GM21515 (cell line): ENCODE measurements around the gene ZNF691.
"Not testable (repeated sequence)": the region's sequence is repeated elsewhere in the genome, so short reads cannot be mapped to it uniquely, and the experiment has no call there.

Experiments used
- ATAC-seq: cut with Tn5 transposase; IDR thresholded peaks from one replicate; pipeline ENCODE4 v1.9.1; 2021; ENCODE audit not compliant: unreplicated experiment

ZNF691 gene

DNA sequence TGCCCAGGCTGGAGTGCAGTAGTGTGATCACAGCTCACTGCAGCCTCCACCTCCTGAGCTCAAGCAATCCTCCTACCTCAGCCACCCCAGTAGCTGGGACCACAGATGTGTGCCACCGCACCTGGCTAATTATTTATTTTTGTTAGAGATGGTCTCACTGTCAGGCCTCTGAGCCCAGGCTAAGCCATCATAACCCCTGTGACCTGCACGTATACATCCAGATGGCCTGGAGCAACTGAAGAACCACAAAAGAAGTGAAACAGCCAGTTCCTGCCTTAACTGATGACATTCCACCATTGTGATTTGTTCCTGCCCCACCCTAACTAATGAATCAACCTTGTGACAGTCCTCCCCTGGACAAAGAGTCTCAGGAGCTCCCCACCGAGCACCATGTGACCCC, 10.1 kb downstream of the ZNF691 start:
- ATAC-seq, result not testable (repeated sequence)

DNA sequence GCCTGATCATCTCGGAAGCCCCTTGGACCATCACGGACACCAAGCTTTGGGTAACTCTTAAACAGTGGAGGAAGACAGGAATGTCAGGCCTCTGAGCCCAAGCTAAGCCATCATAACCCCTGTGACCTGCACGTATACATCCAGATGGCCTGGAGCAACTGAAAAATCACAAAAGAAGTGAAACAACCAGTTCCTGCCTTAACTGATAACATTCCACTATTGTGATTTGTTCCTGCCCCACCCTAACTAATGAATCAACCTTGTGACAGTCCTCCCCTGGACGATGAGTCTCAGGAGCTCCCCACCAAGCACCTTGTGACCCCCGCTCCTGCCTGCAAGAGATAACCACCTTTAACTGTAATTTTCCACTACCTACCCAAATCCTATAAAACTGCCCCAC, 13.0 kb downstream of the ZNF691 start:
- not testable (repeated sequence) for ATAC-seq

DNA sequence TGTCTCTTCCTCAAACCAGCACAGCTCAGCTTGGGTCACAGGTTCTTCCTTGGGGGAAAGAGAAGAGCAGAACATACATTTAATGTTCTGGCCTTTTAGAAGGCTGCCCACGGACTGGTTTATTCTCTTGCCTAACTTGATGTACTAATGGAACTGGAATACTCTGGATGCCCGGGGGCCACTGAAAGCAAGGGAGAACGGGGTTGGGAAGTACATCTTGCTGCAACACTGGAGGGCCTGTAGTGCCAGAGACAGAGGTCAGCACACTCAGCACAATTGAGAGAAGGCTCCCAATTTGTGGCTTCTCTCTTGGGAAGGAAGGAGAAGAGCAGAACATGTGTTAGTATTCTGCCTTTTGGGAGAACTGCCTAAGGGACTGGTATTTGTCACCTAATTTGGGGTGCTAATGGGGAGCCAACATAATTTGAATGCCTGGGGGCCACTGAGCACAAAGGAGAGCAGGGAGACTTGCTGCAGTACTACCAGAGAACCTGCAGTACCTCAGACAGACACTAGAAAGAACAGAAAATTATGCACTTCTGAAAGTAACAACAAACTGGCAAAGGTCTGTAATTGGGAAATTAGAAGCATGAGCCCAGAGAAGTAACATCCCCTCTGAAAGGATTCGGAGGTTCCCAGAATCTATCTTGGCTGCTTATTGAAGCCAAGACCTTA, 14.1 kb downstream of the ZNF691 start:
- no peak for ATAC-seq

DNA sequence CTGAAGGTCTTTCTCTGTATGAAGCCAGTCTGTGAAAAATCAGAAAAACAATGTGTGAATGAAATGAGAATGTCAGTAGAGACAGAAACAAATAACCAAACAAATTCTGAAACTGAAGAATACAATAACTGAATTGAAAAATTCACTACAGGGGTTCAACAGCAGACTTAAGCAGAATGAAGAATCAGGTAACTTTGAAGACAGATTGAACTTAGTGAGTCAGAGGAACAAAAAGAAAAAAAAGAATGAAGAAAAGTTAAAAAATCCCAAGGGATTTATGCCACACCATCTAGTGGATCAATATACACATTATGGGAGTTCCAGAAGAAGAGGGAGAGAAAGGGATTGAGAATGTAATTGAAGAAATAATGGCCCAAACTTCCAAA, 14.6 kb downstream of the ZNF691 start:
- no peak for ATAC-seq

DNA sequence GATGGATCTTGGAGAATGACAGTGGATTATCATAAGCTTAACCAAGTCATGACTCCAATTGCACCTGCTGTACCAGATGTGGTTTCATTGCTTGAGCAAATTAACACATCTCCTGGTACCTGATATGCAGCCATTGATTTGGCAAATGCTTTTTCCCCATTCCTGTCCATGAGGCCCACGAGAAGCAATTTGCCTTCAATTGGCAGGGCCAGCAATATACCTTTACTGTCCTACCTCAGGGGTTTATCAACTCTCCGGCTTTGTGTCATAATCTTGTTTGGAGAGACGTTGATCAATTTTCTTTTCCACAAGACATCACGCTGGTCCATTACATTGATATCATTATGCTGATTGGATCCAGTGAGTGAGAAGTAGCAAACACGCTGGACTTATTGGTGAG, 20.1 kb downstream of the ZNF691 start:
- no peak for ATAC-seq

DNA sequence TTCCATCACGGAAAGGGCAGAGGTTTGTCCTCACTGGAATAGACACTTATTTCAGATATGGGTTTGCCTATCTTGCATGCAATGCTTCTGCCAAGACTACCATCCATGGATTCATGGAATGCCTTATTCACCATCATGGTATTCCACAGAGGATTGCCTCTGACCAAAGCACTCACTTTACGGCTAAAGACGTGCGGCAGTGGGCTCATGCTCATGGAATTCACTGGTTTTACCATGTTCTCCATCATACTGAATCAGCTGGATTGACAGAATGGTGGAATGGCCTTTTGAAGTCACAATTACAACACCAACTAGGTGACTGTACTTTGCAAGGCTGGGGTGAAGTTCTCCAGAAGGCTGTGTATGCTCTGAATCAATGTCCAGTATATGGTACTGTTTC, 22.1 kb downstream of the ZNF691 start:
- not testable (repeated sequence) for ATAC-seq

DNA sequence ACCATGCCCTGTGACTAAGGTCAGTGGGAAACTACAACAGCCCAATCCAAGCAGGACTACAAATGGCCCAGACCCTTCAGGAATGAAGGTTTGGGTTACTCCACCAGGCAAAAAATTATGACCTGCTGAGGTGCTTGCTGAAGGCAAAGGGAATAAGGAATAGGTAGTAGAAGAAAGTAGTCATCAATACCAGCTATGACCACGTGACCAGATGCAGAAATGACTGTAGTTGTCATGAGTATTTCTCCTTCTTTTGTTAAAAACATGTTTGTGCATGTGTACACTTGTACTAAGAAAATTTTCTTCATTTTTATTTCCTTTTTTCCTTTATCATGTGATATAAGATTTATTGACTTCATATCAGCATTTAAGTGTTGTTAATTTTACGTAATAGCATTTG, 22.8 kb downstream of the ZNF691 start:
- ATAC-seq, result not testable (repeated sequence)

DNA sequence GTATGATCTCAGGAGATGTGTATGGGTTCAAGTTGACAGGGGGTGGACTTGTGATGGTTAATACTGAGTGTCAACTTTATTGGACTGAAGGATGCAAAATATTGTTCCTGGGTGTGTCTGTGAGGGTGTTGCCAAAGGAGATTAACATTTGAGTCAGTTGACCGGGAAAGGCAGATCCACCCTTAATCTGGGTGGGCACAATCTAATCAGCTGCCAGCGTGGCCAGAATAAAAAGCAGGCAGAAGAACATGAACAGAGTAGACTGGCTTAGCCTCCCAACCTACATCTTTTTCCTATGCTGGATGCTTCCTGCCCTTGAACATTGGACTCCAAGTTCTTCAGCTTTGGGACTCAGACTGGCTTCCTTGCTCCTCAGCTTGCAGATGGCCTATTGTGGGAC, 23.3 kb downstream of the ZNF691 start:
- not testable (repeated sequence) for ATAC-seq

DNA sequence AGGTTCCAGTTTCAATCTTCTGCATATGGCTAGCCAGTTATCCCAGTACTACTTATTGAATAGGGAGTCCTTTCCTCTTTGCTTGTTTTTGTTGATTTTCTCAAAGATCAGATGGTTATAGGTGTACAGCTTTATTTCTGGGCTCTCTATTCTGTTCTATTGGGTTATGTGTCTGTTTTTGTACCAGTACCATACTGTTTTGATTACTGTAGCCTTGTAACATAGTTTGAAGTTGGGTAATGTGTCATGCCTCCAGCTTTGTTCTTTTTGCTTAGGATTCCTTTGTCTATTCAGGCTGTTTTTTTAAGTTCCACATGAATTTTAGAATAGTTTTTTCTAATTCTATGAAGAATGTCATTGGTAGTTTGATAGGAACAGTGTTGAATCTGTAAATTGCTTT, 26.7 kb downstream of the ZNF691 start:
- ATAC-seq, result not testable (repeated sequence)

DNA sequence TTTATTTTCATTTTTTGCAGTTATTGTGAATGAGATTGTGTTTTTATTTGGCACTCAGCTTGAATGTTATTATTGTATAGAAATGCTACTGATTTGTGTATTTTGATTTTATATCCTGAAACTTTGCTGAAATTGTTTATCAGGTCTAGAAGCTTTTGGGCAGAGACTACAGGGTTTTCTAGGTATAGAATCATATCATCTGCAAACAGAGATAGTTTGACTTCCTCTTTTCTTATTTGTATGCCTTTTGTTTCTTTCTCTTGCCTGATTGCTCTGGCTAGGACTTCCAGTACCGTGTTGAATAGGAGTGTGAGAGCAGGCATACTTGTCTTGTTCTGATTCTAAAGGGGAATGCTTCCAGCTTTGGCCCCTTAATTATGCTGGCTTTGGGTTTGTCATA, 27.3 kb downstream of the ZNF691 start:
- ATAC-seq, result no peak

DNA sequence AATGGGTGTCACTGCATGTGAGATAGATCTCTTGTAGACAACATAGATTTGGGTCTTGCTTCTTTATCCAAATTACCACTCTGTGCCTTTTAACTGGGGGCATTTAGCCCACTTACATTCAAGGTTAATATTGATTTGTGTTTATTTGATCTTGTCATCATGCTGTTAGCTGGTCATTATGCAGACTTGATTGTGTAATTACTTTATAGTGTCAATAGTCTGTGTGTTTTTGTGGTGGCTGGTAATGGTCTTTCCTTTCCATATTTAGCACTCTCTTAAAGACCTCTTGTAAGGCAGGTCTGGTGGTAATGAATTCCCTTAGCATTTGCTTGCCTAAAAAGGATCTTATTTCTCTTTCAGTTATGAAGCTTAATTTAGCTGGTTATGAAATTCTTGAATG, 29.6 kb downstream of the ZNF691 start:
- ATAC-seq, result no peak

DNA sequence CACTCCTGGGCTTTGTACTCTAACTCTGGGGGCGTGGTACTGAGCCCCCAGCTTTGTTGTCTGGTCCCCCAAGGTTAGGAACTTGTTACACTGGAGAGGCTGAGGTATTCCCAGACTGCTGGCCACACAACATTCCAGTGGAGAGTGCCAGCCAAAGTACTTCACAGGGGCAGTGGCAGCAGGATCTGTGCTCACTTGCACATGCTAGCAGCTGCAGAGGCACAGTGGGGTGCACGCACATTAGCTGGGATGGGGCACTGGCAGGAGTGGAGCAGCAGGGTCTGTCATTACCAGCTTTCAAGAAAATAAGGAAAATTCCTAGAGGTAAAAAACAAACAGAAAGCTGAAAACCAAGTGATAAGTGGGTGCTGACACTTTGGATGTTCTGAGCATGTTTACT, 31.0 kb downstream of the ZNF691 start:
- no peak for ATAC-seq

DNA sequence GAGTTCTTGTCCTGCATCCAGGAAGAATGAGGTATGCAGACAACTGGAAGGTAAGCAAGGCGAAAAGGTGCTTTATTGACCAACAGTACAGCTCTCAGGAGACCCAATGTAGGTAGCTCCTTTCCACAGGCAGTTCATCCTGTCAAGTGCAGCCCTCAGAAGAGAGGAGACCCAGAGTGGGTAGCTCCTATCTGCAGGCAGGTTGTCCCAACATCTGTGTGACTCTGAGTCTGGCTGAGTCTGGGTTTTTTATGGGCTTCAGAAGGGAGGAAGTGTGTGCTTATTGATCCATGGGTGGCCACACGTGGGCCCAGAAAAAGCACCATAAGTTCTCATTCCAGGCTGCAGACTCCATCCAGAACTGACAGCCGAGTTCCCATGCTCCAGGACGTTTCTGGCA, 34.0 kb downstream of the ZNF691 start:
- no peak for ATAC-seq

DNA sequence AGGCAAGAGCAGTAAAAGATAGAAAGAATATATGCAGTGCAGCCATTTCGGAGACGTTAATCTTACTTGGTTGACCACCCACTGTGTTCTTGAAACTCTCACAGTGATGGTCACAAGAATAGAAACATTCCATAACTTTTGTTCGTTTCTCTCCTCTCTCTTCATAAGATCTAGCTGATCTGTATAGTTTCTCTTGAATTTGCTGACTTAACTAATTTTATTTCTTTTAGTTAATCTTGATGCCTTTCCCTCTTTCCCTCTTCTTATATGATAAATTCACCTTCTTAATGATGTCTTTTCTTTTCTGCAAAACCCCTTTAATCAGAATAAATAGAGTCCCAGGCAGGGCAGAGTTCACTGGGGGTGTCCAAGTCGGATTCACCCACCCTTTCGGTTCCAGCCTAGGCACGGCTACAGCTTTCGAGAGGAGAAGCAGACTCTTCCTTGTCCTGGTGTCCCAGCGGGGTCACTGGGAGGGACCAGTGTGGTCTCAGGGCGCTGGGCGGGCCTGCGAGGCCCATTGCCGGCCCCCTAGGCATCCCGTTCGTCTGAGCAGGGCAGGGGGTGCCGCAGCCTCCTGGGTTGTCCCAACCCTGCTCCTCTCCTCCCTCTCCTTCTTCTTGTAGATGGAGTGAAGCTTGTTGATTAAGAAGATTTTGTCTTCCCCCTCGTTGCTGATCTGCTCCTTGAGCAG, 39.8 kb downstream of the ZNF691 start:
- no peak for ATAC-seq

DNA sequence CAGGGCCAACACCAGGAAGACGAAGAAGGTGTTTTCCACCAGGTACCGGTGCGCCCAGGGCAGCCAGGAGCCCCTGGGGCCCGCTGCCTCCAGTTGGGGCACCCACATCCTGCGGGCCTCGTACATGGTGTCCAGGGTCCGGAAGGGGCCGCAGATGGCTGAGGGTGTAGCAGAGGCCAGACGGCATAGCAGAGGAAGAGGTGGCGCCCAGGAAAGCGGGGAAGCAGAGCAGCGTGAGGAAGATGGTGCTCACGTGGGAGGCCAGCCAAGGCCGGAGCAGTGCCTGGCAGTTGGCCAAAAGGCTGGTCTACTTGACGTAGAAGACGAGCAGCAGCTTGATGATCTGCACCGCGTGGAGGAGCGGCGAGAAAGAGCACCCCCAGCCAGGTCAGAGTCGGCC, 40.4 kb downstream of the ZNF691 start:
- ATAC-seq, result no peak

DNA sequence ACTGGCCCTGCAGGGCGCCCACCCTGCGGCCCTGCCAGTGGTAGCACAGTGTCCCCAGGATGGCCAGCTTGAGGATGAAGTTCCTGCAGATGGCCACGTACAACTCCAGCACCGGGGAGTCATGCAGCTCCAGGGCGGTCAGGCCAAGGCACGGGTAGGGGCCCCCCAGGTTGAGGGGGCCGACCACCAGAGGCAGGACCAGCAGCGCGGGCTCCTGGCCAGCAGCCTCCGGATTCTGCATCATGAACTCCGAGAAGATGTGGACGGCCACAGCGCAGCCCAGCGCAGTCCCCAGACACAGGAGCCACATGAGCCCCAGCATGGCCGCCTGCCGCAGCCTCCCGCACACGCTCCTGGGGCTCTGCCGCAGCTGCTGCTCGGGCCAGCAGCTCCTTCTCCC, 41.0 kb downstream of the ZNF691 start:
- no peak for ATAC-seq

DNA sequence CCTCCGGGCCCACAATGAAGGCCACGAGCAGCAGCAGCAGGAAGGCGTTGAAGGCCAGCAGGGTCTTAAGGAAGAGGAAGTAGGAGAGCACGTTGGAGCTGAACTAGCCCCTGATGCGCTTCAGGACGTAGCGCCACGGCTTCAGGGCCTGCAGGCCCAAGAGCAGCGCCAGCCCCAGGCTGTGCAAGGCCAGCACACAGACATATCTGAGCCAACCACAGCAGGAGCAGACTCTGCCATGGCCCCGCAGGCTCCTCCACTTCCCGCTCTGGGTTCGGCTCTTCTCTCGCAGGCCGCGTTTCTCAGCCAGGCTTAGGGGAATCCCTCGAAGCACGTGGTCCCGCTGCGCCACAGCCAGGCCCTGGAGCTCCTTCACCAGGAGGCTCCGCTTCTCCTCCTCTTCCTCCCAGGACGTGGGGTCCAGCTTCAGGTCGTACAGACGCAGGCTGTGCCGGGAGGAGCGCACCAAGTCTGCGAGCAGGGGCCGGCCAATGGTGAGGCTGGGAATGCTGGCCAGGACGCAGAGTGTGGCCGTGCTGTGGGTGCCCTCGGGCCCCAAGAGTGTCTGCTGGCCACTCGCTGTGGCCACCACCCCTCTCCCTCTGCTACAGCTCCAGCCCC, 41.7 kb downstream of the ZNF691 start:
- no peak for ATAC-seq

DNA sequence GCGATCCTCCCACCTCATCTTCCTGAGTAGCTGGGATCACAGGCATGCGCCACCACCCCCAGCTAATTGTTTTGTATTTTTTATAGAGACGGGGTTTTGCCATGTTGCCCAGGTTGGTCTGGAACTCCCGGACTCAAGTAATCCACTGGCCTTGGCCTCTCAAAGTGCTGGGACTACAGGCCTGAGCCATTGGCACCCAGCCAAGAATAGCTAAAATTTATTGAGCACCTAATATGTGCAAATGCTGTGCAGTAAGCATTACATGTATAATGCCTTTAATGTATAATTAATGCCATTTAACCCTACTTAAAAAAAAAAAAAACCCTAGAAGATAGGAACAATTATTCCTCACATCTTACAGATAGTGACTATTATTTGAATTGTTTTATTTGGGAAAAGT, 42.9 kb downstream of the ZNF691 start:
- ATAC-seq, result no peak

DNA sequence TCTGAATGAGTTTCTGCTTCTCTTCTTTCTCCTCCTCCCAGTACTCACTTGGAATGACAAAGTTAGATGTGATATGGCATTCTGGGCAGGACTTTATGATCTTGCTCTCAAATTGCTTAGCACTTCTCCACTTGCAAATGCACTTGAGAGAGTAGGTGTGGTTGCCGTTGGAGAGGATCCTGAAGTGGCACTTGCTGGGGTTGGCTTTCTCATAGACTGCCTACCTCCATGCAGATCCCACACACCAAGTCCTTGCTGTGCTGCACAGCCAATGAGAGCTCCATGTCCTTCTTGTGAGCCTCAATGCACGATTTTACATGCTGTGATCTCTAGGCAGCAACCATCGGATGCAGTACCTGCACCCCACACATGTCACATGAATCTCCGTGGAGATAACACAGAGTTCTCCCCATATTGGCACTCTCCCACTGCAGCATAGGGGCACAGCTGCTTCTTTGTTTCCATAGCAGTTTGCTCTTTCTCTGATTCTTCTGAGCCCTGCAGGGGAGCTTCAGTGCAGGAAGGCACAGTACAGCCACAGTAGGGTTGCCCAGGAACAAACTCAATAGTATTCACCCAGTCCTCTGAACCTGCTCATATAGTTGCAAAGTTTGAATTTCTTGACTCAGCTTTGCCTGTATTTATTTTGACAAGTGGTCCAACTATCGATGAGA, 45.2 kb downstream of the ZNF691 start:
- no peak for ATAC-seq

DNA sequence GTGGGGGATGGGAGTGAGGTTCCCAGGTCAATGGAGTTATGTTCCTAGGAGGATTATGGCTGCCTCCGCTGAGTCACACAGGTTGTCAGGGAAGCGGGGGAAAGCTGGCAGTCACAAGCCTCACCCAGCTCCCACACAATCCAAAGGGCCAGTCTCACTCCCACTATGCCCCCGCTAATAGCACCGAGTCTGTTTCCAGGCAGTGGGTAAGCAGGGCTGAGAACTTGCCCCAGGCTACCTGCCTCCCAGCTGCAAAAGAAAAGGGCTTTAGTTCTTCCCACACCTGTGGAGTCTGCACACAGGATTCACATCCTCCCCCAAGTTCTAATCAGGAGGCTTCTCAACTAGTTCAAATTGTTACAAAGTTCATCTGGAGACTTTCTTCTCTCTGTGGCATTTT, 53.5 kb downstream of the ZNF691 start:
- ATAC-seq, result not testable (repeated sequence)
